HG02763 (cell line): ENCODE measurements around the gene KRT84.
"Not testable (repeated sequence)": the region's sequence is repeated elsewhere in the genome, so short reads cannot be mapped to it uniquely, and the experiment has no call there.

Experiments
- ATAC-seq: cut with Tn5 transposase; IDR thresholded peaks from one replicate; pipeline ENCODE4 v1.9.1; 2021; ENCODE audit warnings: mild to moderate bottlenecking, moderate library complexity; ENCODE audit not compliant: unreplicated experiment

Gene KRT84

GRCh38 chr12:52411815-52412214, 26.4 kb upstream of the KRT84 start:
- ATAC-seq = no peak

- ATAC-seq = not testable (repeated sequence)
Measured at GRCh38 chr12:52410589-52411248, 25.3 kb upstream of the KRT84 start.

GRCh38 chr12:52407918-52408317, 22.5 kb upstream of the KRT84 start:
- no peak for ATAC-seq

GRCh38 chr12:52405922-52406385, 20.5 kb upstream of the KRT84 start, which contains the start of gene KRT82:
Gene KRT82, minus strand, starts transcription at chr12:52406335. Its CDS starts 58 bp downstream, at chr12:52406277.
- ATAC-seq = no peak

- no peak for ATAC-seq
Measured at GRCh38 chr12:52404951-52405350, 19.5 kb upstream of the KRT84 start.

- no peak for ATAC-seq
Measured at GRCh38 chr12:52403561-52403960, 18.1 kb upstream of the KRT84 start.

GRCh38 chr12:52402873-52403540, 17.6 kb upstream of the KRT84 start:
- no peak for ATAC-seq

- no peak for ATAC-seq
Measured at GRCh38 chr12:52402377-52402776, 16.9 kb upstream of the KRT84 start.

GRCh38 chr12:52401926-52402325, 16.5 kb upstream of the KRT84 start:
- ATAC-seq = no peak

GRCh38 chr12:52401526-52401925, 16.1 kb upstream of the KRT84 start:
- ATAC-seq = no peak

GRCh38 chr12:52400906-52401305, 15.5 kb upstream of the KRT84 start:
- ATAC-seq = no peak

GRCh38 chr12:52399756-52400155, 14.3 kb upstream of the KRT84 start:
- ATAC-seq = no peak

GRCh38 chr12:52398176-52398575, 12.7 kb upstream of the KRT84 start:
- no peak for ATAC-seq

- no peak for ATAC-seq
Measured at GRCh38 chr12:52396656-52397055, 11.2 kb upstream of the KRT84 start.

GRCh38 chr12:52395761-52396434, 10.4 kb upstream of the KRT84 start:
- ATAC-seq = no peak

- no peak for ATAC-seq
Measured at GRCh38 chr12:52394836-52395405, 9.5 kb upstream of the KRT84 start.

- no peak for ATAC-seq
Measured at GRCh38 chr12:52392465-52393007, 7.1 kb upstream of the KRT84 start.

GRCh38 chr12:52391618-52392002, 6.2 kb upstream of the KRT84 start:
- ATAC-seq = no peak

- no peak for ATAC-seq
Measured at GRCh38 chr12:52390739-52391617, 5.5 kb upstream of the KRT84 start.
